ENCODE data around the gene GPNMB. TPM values are rescaled to one million over a fixed set of nuclear protein-coding genes. Genes with fewer than 3 reads are reported as not detected.

The GPNMB gene
- total and polyA plus RNA-seq, 10 of the 15 experiments (the other 5 are each of a cell fraction or from before 2014, with no cell fraction given): 5.9 to 22.3 (median 10.0) TPM

DNA sequence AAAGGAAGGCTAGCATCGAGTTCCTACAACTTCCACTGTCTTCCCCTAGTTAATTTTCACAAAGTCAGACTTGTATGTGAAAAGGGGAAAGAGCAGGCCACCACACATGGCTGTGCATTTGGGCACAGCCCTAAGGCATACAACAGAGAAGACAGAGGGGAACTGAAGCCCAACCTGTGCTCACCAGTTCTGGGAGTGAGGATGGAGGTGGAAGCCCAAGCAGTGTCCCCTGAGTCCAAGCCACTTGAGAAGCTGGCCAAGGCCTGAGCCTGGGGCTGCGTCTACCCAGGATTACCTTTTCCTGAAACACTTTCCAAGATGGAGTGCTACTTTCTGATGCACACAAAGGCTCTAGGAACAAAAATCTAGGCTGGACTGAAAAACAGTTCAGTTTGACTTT lies 20.3 kb downstream of the GPNMB start:
- no peak overlapping the region for H3K27ac ChIP-seq (ENCODE audit: control insufficient read depth, insufficient read depth)
- ChIA-PET CTCF (interaction anchor here (1.1 to 1.8 kb wide), 3 partner anchors 9 to 22 kb away, joined by 3 to 5 read pairs (median 5); no protein-coding TSS in a partner anchor), RAD21 (ENCODE audit: unreplicated experiment) (no interaction called here), POLR2A (interaction anchor here (0.5 to 0.6 kb wide), 2 partner anchors 18 to 590 kb away, joined by 3 to 5 read pairs; no protein-coding TSS in a partner anchor), SMC1A (ENCODE audit: uncharacterized antibody, unreplicated experiment) (interaction anchor here (1.3 to 4.8 kb wide), 3 partner anchors 26 to 279 kb away, joined by 4 to 18 read pairs (median 4); no protein-coding TSS in a partner anchor)
- in situ Hi-C loops (cut with MboI) (no loop called here), intact Hi-C loops (cut with micrococcal nuclease; ENCODE audit: unreplicated experiment) (no loop called here)
- no peaks in the 10 kb centered on the region for H3K36me3 ChIP-seq (ENCODE audit: control insufficient read depth in 2 of 2, insufficient read depth in 2 of 2, low read length in 1 of 2)
- H3K27me3 ChIP-seq (replicated peaks in 1 of 2; ENCODE audit: control insufficient read depth in 2 of 2, insufficient read depth in 2 of 2, low read length in 1 of 2): no peaks in the 10 kb centered on the region
- peaks cover 11% of the 10 kb centered on the region for H3K4me1 ChIP-seq (ENCODE audit: control insufficient read depth, insufficient read depth, low read length)
- FAIRE-seq: no peak
- H3K9me3 ChIP-seq (replicated peaks; ENCODE audit: control insufficient read depth, insufficient read depth, low read length): no peaks in the 10 kb centered on the region
- no peak overlapping the region for H3K9ac ChIP-seq (ENCODE audit: control insufficient read depth, insufficient read depth, low read length)
- H2AFZ ChIP-seq (ENCODE audit: control insufficient read depth, low read depth, low read length): no peak overlapping the region
- no peaks in the 10 kb centered on the region for H3K79me2 ChIP-seq (ENCODE audit: control insufficient read depth, insufficient read depth, low read length)
- no peak for DNase-seq (ENCODE audit: low read depth, low spot score)
- BruUV-seq (replicated peaks): no TSS peak
- TF ChIP-seq RB1 (IDR thresholded peaks at IDR 0.05; ENCODE audit: borderline replicate concordance): no peak
- no peak for TF ChIP-seq NR2C2 (IDR thresholded peaks at IDR 0.05; ENCODE audit: borderline replicate concordance, control insufficient read depth, insufficient read length, low read depth)
- no peak for TF ChIP-seq CHD4 (IDR thresholded peaks at IDR 0.05)
- TF ChIP-seq SIN3A (IDR thresholded peaks at IDR 0.05; ENCODE audit: low read depth, low read length): no peak
- no peak for TF ChIP-seq HDGF (IDR thresholded peaks at IDR 0.05)
- TF ChIP-seq, protein P1, sequence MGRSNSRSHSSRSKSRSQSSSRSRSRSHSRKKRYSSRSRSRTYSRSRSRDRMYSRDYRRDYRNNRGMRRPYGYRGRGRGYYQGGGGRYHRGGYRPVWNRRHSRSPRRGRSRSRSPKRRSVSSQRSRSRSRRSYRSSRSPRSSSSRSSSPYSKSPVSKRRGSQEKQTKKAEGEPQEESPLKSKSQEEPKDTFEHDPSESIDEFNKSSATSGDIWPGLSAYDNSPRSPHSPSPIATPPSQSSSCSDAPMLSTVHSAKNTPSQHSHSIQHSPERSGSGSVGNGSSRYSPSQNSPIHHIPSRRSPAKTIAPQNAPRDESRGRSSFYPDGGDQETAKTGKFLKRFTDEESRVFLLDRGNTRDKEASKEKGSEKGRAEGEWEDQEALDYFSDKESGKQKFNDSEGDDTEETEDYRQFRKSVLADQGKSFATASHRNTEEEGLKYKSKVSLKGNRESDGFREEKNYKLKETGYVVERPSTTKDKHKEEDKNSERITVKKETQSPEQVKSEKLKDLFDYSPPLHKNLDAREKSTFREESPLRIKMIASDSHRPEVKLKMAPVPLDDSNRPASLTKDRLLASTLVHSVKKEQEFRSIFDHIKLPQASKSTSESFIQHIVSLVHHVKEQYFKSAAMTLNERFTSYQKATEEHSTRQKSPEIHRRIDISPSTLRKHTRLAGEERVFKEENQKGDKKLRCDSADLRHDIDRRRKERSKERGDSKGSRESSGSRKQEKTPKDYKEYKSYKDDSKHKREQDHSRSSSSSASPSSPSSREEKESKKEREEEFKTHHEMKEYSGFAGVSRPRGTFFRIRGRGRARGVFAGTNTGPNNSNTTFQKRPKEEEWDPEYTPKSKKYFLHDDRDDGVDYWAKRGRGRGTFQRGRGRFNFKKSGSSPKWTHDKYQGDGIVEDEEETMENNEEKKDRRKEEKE (IDR thresholded peaks at IDR 0.05): no peak
- no peak for TF ChIP-seq EED (IDR thresholded peaks at IDR 0.05; ENCODE audit: low read depth)
- TF ChIP-seq ZBED1 (IDR thresholded peaks at IDR 0.05; ENCODE audit: borderline replicate concordance): no peak
- TF ChIP-seq SMARCA5 (IDR thresholded peaks at IDR 0.05): no peak
- no peak for TF ChIP-seq ATF7 (IDR thresholded peaks at IDR 0.05; ENCODE audit: low read depth)
- no peak for TF ChIP-seq MEF2B (IDR thresholded peaks at IDR 0.05; ENCODE audit: partially characterized antibody, poor library complexity, severe bottlenecking)
- no peak for TF ChIP-seq SREBF1 (IDR thresholded peaks at IDR 0.05; ENCODE audit: low read length)
- no peak for TF ChIP-seq RBBP5 (conservative IDR thresholded peaks at IDR 0.05)
- no peak for TF ChIP-seq LARP7 (IDR thresholded peaks at IDR 0.05)
- TF ChIP-seq, protein P2, sequence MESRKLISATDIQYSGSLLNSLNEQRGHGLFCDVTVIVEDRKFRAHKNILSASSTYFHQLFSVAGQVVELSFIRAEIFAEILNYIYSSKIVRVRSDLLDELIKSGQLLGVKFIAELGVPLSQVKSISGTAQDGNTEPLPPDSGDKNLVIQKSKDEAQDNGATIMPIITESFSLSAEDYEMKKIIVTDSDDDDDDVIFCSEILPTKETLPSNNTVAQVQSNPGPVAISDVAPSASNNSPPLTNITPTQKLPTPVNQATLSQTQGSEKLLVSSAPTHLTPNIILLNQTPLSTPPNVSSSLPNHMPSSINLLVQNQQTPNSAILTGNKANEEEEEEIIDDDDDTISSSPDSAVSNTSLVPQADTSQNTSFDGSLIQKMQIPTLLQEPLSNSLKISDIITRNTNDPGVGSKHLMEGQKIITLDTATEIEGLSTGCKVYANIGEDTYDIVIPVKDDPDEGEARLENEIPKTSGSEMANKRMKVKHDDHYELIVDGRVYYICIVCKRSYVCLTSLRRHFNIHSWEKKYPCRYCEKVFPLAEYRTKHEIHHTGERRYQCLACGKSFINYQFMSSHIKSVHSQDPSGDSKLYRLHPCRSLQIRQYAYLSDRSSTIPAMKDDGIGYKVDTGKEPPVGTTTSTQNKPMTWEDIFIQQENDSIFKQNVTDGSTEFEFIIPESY (IDR thresholded peaks at IDR 0.05): no peak
- WGBS (ENCODE audit: insufficient coverage, insufficient replicate concordance, low lambda C conversion rate, missing lambda C conversion rate): 63% methylated on average over 2 of the region's 2 CpGs
- no peaks in the 10 kb centered on the region for H4K20me1 ChIP-seq (ENCODE audit: control insufficient read depth, insufficient read depth)
- ATAC-seq: no peak
- no peak overlapping the region for H3K4me2 ChIP-seq (ENCODE audit: control insufficient read depth, insufficient read depth)
- no peak overlapping the region for H3K4me3 ChIP-seq

Measured in GM12878 (cell line).